Measurements from ENCODE around the gene DLGAP1.

GRCh38 chr18:4107049-4107467 is 348.0 kb downstream of the DLGAP1 start:
- TF ChIP-seq, protein P1, sequence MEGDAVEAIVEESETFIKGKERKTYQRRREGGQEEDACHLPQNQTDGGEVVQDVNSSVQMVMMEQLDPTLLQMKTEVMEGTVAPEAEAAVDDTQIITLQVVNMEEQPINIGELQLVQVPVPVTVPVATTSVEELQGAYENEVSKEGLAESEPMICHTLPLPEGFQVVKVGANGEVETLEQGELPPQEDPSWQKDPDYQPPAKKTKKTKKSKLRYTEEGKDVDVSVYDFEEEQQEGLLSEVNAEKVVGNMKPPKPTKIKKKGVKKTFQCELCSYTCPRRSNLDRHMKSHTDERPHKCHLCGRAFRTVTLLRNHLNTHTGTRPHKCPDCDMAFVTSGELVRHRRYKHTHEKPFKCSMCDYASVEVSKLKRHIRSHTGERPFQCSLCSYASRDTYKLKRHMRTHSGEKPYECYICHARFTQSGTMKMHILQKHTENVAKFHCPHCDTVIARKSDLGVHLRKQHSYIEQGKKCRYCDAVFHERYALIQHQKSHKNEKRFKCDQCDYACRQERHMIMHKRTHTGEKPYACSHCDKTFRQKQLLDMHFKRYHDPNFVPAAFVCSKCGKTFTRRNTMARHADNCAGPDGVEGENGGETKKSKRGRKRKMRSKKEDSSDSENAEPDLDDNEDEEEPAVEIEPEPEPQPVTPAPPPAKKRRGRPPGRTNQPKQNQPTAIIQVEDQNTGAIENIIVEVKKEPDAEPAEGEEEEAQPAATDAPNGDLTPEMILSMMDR (IDR thresholded peaks at IDR 0.05; ENCODE audit: poor library complexity), result no peak
- TF ChIP-seq EZH2 (IDR thresholded peaks at IDR 0.05; ENCODE audit: borderline replicate concordance) (no peak), EZH2phosphoT487 (IDR thresholded peaks at IDR 0.05; ENCODE audit: low read depth, severe bottlenecking, unreplicated experiment) (no peak)
